EL (cell line): Measurements from ENCODE around the gene RAPGEF6.
A peak's percentile ranks its signal among the peaks of the same experiment; 100 is the strongest.

ENCODE experiments used
- DNase-seq: peaks from one replicate; pipeline ENCODE4 v3.0.0-alpha.2; 2016

The RAPGEF6 gene

DNA sequence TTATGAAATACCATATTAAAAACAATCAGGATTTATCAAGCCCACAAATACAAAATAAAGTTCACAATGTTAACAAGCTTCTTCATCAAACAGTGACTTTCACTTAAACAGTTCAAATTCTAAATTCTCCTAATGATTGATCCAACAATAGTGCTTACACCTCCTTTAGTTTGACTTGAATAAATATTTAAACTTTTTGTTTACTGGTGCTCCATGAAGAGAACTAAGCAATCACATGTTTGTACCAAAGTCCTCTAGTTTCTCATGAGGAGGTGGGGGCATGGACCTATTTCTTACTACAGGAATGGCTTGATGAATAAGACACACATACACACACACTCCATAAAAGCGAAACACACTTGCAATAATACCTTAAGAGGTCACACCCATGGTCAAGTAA is 95.8 kb downstream of the RAPGEF6 start:
- DNase-seq = no peak

DNA sequence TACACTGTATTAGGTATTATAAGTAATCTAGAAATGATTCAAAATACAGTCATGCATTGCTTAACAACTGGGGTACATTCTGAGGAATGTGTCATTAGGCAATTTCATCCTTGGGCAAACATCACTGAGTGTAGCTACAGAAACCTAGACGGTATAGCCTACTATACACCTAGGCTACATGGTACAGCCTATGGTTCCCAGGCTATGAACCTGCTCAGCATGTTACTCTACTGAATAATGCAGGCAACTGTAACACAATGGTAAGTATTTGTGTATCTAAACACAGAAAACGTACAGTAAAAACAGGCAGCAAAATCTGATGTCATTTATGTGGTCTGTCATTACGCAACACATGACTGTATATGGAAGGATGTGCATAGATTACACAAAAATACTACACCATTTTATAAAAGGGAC is 96.8 kb downstream of the RAPGEF6 start:
- DNase-seq = peak; percentile 76

DNA sequence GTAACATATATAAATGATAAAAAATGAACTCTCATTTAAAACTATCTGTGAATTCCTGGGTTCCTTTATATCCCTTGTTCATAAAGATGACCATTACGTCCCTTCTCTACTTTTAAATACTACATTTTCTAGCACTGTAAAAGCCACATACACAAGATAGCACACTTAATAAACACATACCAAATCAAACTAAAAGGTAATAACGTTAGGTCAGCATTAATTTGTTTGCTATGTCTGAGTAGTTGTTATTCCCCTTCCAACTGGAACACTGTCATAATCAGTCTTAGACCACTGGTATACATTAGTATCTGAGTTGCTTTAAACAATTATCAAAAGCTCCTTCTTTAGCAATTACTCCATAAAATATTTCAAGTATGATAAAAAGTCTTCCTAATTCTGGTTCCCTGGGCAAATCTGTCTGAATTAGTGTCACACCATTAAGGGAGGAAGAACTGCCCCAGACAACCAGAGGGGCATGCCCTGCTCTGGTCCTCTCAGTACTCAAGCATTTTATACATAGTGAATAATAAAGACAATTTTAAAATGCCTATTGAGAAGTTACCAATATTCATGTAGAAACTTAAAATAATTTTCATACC is 98.1 kb downstream of the RAPGEF6 start:
- DNase-seq = no peak

DNA sequence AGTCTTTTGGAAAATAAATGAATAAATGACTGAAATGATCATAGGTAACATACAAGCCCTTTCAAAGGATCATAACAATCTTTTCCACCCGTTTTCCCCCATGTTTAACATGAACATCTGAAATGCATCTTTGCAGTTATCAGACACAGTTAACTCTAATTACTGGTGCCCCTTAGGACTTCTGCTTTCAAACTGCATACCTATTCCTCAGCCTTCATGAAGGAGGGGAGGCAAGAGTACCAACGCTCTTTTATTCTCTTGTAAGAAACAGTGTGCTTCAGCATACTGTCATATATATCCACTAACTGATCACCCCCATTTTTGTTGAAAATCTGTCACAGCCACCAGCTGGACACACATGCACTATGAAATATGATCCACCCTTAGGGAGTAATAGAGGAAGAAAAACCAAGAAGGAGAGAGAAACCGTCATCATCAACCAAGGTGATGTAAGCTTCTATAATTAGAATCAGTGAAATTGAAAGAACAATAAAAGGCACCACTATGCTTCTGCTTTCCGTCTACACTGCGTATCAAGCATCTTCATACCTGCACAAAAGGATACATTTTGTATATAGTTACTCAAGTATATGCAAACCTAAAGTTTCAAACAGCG is 98.7 kb downstream of the RAPGEF6 start:
- no peak for DNase-seq

DNA sequence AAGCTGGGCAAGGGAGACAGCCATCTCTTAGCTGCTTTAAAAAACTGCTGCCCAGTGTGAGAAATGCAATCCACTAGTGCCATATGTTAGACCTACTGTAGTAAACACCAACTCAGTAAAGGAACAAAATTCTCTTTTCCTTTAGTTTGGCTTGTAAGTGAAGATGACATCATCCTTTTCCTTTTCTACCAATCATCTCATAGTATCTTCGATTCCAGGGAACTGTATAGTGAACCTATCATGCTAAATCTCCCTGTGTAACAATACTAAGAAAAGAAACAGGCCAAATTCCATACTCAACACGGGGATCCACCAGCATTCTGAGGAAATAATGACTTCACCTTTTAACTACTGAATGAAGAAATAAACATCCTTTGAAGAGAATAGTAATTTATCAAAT is 100.1 kb downstream of the RAPGEF6 start:
- no peak for DNase-seq

DNA sequence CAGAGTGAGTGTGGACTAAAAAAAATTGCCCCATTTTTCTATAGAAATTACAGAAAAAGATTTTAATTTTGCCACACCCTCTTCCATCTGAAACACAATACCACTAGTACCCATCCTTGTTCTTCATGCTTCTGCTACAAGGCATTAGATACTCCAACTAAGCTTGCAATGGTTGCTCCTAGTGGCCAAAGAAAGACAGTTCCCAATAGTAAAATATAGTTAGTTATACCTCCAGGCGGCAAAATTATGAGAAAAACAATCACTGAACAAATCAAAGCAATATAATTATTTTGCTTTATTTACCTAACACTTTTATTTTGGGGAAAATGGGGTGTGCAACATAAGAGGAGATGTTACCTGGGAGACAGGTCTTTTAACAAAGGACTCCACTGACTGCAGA is 101.2 kb downstream of the RAPGEF6 start:
- DNase-seq = no peak

DNA sequence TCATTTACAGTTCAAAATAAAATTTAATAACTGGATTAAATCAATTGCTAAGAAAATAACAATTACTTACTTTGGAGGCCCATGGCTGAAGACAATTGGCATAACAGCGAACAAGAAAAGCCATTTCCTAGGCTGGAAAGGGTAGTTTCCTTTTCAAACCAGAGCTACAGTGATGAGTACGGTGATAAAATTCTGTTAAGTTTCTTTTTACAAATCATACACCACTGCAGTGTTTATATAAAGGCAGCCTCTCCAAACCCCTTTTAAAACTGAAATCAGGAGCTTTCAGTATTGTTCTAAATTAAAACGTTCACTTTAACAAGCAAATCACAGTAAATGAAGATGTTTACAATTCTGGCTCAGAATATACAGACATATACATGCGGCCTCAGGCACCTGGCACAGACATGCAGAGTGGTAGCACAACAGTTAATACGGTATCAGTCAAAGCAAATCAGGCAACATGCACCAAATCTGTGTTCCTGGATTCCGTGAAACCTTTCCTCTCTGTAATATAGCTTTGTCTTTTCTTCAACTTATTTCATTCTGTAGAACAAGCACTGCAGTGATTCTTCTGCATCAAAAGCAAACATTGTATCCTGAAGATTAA is 102.9 kb downstream of the RAPGEF6 start:
- DNase-seq = no peak

DNA sequence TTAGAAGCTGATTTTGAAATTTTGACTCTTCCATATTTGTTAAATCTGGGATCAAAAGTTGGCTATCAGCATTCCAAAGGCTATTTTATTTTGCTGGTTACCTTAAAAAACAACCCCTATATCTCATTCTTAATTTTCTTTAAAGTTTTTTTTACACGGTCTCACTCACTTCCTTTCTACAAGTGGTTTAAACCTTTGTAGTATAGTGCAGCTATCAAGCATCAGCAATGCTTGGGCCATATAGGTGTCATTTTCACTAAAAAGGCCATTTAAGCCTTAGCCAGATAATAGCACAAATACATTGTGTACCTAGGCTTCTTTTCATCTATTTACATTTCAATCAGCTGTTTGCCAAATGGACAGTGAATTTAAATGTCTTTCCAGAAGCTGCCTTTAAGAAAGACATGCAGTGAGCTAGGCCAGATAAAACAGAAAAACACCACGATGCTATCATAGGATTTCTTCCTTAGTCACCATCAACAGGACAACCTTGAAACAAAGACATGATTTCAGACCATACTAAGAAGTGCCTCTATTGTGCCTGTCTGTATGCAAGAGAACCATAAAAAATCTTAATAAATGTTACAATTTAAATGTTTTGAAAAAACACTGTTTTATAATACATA is 104.2 kb downstream of the RAPGEF6 start:
- DNase-seq = no peak

DNA sequence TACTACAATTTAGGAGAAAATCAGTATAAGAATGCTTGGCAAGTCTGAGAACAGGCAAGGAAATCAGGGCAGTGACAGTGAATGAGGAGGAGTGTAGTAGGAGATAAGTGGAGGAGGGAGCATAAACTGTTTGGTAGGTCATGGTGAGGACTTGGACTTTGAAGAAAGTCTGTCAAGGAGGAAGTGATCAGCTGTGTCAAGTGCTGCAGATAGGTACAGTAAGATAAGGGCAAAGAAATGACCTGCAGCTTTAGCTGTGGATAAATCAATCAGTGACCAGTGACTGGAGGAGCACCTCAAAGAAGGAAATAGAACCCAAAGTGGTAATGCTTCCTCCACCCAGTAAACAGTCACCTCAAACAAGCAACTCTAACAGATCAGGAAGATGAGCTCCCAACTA is 106.3 kb downstream of the RAPGEF6 start:
- no peak for DNase-seq

DNA sequence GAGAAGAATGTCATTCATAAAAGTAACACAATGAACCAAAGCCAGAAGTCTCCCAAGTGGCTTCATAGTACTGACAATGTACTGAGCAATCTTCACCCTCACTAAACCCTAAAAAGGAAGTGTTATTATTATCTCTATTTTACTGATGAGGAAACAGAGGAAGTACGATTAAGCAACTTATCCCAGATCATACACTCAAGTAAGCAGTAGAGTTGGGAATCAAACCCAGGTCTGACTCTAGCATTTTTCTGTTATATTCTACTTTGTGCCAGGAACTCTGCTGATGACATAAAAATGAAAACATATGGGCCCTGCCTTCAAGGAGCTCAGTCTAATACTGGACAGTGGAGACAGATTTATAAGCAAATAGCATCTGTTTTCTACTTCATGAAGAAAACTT is 109.2 kb downstream of the RAPGEF6 start:
- no peak for DNase-seq

DNA sequence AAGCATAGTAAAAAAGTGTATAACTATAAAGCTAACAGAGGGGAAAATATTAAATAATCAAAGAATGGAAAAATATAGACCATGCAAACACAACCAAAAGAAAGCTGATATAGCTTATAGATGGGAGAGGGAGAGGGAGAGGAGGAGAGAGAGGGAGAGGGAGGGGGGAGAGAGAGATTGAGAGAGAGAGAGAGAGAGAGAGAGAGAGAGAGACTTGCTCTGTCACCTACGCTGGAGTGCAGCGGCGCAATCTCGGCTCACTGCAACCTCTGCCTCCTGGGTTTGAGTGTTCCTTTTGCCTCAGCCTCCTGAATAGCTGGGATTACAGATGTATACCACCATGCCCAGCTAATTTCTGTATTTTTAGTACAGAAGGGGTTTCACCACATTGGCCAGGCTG is 110.6 kb downstream of the RAPGEF6 start:
- no peak for DNase-seq

DNA sequence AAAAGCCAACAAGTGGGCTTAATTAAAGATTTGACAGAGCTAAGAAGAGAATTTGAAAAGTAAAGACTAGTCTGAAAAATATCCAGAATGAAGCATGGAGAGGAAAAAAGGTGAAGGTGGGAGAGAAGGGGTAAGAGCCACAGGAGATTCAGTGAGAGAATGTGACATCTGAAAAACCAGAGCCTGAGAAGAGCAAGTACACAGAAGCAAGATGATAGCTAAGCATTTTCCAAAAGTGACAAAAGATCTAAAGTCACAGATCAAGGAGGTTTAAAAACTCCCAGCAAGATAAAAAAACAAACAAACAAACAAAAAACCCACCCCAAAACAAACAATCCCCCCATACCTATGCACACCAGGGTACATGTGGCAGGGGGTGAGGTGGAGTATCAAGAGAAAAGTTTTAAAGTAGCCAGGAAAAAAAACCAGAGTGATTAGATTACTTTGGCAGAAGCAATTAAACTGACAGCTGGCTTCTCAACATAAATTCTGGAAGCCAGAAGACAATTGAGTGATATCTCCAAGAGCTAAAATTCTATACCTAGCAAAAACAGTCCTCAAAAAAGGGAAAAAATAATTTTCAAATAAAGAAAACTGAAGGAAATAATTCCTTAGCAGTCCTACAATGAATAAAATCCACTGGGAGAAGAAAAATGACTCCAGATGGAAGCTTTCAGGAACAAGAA is 111.4 kb downstream of the RAPGEF6 start:
- DNase-seq = no peak

DNA sequence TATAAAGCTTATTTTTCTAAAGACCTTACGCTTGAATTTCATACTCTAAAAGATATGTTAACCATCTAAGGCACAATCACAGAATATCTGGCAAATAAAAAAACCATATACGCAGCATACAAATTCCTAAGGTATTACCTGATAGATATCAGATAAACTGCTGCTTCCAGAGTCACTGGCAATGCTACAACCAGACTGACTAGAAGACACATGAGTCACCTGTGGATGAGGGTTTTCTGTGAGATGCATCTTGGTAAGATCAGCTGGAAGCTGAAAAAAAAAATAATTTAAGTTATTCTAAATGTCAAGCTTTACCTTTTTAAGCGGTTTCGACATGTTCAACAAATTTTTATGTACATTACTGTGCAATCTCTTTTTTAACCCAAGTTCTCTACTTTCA is 113.8 kb downstream of the RAPGEF6 start:
- peak; percentile 74 for DNase-seq

DNA sequence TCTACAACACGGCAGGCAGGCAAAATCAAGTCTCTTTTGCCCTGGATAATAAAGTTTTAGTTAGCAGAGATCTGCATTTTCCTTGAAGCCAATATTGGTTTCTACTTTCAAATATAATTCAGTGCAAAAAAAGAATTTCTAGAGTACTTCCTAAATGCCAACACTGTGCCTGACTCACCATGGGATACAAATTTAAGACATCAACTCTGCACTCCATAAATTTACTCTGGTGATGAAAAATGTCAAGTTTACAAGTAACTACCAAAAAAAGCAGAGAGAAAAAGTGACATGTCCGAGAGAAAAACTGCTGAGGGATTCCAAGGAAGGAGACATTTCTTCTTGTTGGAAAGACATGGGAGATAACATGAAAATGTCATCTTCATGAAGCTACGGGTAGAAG is 119.7 kb downstream of the RAPGEF6 start:
- peak; percentile 13 for DNase-seq

DNA sequence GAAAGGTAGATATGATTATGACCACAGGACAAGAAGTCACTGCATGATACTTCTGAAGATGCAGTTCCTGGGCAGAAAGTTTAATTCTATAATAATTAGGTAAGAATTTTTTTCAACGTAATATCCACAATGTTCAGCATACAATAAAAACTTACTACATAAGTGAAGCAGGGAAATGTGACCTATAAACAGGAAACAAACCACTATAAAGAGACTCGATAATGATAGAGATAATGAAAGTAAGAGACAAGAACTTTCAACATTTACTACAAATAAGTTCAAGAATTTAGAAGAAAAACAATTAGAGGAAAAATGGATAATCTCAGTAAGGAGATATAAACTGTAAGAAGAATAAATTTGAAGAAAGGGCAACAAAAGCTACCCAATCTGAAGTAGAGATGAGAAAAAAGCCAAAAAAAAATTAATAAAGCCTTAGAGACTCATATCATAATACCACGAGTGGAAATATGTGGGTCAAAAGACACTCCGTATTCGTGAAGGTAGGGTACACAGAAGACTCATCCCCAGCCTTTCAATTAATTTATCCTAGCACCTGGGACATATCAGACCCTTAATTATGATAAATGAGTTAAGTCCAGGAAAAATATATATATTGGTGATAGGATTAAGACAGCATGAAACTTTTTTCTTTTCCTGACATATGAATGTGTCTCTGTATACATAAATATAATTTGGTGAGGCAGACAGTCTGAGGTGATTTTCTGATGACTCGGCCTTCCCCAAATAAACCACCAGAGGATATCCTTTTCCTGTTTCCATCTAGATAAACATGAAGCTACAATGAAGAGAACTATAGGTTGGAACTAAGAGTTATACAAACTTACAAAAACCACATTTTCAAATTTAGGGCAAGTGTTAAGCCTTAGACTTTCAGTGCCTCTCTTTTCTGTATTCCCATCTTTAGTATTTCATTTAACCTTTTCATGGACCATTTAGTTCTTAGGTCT is 120.4 kb downstream of the RAPGEF6 start:
- peak; percentile 37 for DNase-seq

DNA sequence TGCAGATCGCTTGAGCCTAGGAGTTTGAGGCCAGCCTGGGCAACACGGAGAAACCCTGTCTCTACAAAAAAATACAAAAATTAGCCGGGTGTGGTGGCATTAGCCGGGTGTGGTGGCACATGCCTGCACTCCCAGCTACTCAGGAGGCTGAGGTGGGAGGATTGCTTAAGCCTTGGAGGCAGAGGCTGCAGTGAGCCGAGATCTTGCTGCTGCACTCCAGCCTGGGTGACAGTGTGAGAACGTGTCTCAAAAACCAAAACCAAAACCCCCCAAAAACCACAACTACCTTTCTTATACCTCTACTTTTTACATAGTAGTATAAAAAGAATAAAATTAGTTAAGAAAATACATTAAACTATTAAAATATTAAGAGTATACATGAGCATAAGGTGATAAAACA is 121.2 kb downstream of the RAPGEF6 start:
- DNase-seq = no peak

DNA sequence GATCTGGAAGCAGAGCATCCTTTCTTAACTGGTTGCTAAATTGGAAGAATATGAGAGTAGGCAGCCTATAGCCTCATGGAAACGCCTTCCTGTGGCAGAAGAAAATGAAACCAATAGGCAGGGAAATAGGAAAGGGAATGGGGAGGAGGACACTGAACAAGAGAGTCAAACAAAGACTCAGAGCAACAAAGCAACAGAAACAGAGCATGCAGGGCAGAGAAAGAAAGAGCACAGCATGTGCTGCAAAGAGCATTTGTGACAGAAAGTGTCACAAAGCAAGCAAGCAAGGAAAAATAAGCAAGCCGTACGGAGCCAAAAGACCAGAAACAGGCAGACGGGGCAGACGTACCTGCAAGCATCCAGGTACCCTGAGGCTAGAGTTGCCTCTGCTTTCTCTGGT is 123.1 kb downstream of the RAPGEF6 start:
- no peak for DNase-seq

DNA sequence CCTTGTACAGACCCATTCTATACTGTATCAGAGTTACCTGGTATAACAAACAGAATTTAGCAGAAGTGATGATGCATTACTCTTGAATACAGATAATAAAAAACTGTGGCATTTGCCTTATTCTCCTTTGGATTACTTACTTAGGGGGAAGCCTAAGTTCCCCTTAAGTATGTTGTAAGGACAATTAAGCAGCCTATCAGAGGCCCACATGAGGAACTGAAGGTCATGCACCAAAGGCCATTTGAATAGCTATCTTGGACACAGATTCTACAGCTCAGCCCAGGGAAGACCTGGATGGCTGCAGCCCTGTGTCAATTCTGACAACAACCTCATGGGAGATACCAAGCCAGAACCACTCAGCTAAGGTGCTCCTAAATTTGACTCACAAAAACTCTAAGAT is 125.2 kb downstream of the RAPGEF6 start:
- DNase-seq = no peak

DNA sequence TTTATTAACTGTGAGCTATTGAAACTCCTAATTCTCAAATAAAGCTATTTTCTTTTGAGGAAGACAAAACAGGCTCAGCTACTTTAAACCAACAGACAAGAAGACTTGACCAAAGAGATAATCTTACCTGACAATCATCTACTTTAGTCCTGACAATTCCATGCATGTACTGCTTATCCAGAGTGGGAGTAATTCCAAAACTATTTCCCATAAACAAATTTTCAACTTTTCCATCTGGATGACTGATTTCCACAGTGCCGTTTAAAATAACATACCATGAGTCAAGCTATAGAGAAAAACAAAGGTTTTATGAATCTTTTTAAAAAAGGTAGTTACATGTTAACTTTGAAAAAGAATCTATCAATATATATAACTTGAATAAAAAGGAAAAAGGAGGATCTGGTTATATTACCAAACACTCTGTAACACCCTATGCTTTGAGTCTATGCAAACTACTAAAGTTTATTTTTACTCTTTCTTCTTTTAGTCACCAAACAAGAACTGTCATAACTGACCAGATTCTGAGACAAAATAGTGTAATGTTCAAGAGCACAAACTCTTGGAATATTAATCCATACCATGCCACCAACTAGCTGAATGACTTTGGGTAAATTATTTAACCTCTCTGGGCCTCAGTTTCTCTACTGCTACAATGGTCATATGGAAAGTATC is 129.7 kb downstream of the RAPGEF6 start:
- DNase-seq = peak; percentile 37

DNA sequence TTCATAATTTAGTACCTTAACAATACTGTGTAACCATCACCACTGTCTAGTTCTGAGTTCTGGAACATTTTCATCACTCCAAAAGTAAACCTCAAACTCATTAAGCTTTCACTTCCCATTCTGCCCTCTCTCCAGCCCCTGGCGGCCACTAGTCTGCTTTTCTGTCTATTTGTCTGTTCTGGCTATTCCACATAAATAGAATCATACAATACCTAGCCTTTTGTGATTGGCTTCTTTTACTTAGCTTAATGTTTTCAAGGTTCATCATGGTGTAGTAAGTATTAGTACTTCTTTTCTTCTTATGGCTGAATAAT is 138.7 kb downstream of the RAPGEF6 start:
- no peak for DNase-seq

DNA sequence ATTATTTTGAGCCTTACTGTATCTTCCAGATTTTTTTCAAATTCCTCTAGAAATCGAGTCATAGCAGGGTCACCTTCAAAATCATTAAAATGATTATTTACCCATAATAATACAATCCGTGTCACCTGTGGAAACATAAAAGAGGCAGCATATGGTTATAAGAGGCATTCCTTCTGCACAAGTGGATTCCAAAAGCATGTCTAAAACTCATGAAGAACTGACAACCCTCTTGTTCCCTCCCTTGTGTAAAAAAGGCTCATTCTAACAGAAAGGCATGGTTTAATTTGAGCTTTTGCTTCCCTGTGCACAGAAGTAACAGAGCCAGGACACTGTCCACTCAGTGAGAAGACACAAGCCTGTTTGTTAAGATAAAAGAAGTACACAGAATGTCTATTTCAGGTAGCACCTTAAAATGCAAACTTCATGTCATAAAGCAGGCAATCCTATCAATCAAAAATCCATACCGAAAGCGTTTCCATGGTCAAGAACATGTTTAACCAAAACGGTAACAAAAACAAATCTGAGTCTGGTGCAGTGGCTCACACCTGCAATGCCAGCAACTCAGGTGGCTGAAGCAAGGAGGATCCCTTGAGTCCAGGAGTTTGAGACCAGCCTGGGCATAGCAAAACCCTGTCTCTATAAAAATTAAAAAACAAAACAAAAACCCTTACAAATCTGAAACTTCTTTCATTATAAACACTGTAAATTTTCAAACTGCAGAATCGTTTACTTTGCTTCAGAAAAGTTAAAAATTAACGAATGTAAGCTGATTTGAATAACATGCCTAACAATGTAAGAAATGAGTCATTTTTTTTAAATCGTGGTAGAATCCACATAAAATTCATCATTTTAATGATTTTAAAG is 139.3 kb downstream of the RAPGEF6 start:
- DNase-seq = no peak
